K562 treated with DMSO at 1 percent for 12 hours (cell line): Measurements from ENCODE around the gene PSIP1. TPM values are rescaled to one million over a fixed set of nuclear protein-coding genes. Genes with fewer than 3 reads are reported as not detected.

Source experiments
- total RNA-seq: library from RNA; unstranded; fragments of 300-600 nt; gene quantifications from 2 replicates; pipeline ENCODE4 v1.2.3, GENCODE V29; 2022; ENCODE audit not compliant: insufficient read depth

The PSIP1 gene
- total RNA-seq: 58.0 and 93.5 TPM in 2 replicates

DNA sequence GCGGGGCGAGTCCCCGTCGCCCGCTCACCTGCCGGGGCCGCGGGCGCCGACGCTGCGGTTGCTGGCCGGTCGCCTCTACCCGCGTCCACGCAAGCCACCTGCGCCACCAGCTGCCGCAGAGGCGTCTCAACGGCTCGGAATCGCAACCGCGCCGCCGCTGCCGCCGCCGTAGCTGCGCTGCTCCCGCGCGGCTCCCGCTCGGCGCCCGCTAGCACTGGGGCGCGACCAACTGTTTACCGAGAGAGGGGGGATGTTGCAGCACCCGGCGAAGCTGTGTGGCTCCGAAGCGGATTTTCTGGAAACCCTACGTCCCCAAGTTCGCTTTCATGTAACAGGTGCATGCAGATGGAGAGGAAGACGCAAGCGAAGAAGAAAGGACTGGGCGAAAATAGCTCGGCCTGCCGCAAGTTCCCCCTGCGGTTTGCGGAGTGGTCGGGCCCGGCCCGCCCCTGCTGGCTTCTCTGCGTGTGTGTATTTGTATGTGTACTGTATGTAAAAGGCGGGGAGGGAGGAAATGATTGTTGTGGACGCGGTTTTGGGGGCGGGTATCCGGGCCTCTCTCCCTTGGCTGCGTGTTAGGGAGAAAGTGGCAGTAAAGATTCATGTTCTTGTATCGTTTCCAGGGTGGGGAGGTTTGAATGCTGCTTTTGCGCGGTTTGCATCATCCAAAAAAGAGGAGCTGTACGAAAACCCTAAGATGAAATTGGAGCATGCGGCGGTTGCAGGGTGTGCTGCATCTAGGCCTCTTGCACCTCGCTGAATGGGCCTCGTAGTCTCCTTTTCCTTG is at the start of gene PSIP1:
PSIP1 (minus strand) TSS at position 182 of the 787 bp plus-strand sequence. CDS start 782 bp downstream, outside the sequence.

GRCh38 chr9:15552636-15553527 is 42.1 kb upstream of the PSIP1 start, which contains the start of gene CCDC171:
Gene CCDC171 (plus strand): TSS chr9:15553043. CDS start chr9:15564089, 11,046 bp downstream.

GRCh38 chr9:15422372-15423230 is 88.2 kb downstream of the PSIP1 start, which contains the start of gene SNAPC3:
Gene SNAPC3 (plus strand): TSS chr9:15422876. CDS start chr9:15422880, 4 bp downstream.

Other genes starting within 250 kb of the PSIP1 start
- 1.6 and 2.3 TPM in 2 replicates for gene TTC39B, start 203.8 kb downstream of the PSIP1 start, total RNA-seq
- gene SNAPC3, start 88.1 kb downstream of the PSIP1 start, total RNA-seq: 4.2 and 12.2 TPM in 2 replicates
- gene CCDC171, start 42.1 kb upstream of the PSIP1 start, total RNA-seq: 0.11 TPM in 1 of 2 replicates, not detected in the other